HEK293T (cell line): ENCODE data around the gene HHAT.

ENCODE experiments used
- ARNT ChIP-seq: fragments of 450-650 bp; IDR thresholded peaks from 2 replicates; pipeline ENCODE4 v1.6.1; 2017; ENCODE audit warnings: mild to moderate bottlenecking
- BHLHE40 ChIP-seq: fragments of 450-650 bp; IDR thresholded peaks from 2 replicates; pipeline ENCODE4 v1.6.1; 2016; ENCODE audit warnings: mild to moderate bottlenecking, moderate library complexity, borderline replicate concordance
- ELF4 ChIP-seq: fragments of 450-650 bp; IDR thresholded peaks from 2 replicates; pipeline ENCODE4 v1.6.1; 2017; ENCODE audit warnings: antibody characterized with exemption
- FOXA1 ChIP-seq: fragments of 450-650 bp; IDR thresholded peaks from 2 replicates; pipeline ENCODE4 v1.6.1; 2016; ENCODE audit warnings: mild to moderate bottlenecking
- FOXK2 ChIP-seq: fragments of 450-650 bp; IDR thresholded peaks from 2 replicates; pipeline ENCODE4 v1.6.1; 2016; ENCODE audit warnings: mild to moderate bottlenecking
- FOXM1 ChIP-seq: fragments of 450-650 bp; IDR thresholded peaks from 2 replicates; pipeline ENCODE4 v1.6.1; 2017; ENCODE audit warnings: mild to moderate bottlenecking, borderline replicate concordance
- HDGF ChIP-seq: fragments of 450-650 bp; IDR thresholded peaks from 2 replicates; pipeline ENCODE4 v1.6.1; 2017; ENCODE audit warnings: antibody characterized with exemption, borderline replicate concordance
- L3MBTL2 ChIP-seq: fragments of 450-650 bp; conservative IDR thresholded peaks from 2 replicates; pipeline ENCODE4 v1.6.1; 2016; ENCODE audit warnings: mild to moderate bottlenecking

DNA sequence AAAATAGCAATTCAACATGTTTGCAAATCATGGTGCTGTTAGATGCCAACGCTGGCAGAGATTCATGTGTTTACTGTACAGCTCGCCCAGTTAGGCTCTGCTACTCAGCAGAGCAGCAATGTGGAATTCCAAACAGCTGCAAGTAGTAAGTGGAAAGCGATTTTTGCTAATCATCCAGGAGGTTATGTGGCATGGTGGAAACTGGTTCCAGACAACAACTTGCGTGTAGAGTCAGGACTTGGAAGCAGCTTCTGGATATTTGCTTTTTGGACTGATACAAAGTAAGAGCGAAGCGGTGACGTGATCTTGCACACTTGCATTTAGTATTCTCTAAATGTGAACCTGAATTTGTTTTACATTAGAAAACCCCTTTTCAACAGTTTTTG, 27.1 kb upstream of the HHAT start:
- TF ChIP-seq HDGF (no peak), BHLHE40 (no peak), FOXK2 (no peak), L3MBTL2 (no peak), FOXM1 (no peak), ELF4 (no peak), FOXA1 (no peak), ARNT (no peak)
